CD8-positive, alpha-beta memory T cell (primary cell): Measurements from ENCODE around the gene SEC11A. TPM values are rescaled to one million over a fixed set of nuclear protein-coding genes. Genes with fewer than 3 reads are reported as not detected.

ENCODE experiments used
- CTCF ChIA-PET: fragments of 350-600 bp; sonication (Branson Sonifier 250); formaldehyde crosslinking; loops from one replicate; lab custom pipeline; 2021; ENCODE audit warnings: antibody characterized with exemption; lab: Charles Lee
- POLR2A ChIA-PET: fragments of 350-600 bp; sonication (Branson Sonifier 250); formaldehyde crosslinking; loops from one replicate; lab custom pipeline; 2021; ENCODE audit warnings: antibody characterized with exemption; lab: Charles Lee
- DNase-seq, 5 donors: peaks; one replicate each; pipeline versions ENCODE4 v3.0.0 to v3.0.0-alpha.2; 2020 to 2022; ENCODE audit warnings: mixed read lengths in 1 of 5
- H3K27ac ChIP-seq: one replicate; pipeline ENCODE4 v1.7.0; 2013; ENCODE audit warnings: low read depth, mild to moderate bottlenecking, low read length, moderate library complexity
- H3K27me3 ChIP-seq: 2 replicates; pipeline ENCODE4 v1.7.0; 2013; ENCODE audit warnings: low read length, mild to moderate bottlenecking; ENCODE audit not compliant: insufficient read depth, poor library complexity, severe bottlenecking
- H3K36me3 ChIP-seq: 2 replicates; pipeline ENCODE4 v1.7.0; 2013; ENCODE audit warnings: mild to moderate bottlenecking, low read length, moderate library complexity; ENCODE audit not compliant: insufficient read depth
- H3K4me1 ChIP-seq: 2 replicates; pipeline ENCODE4 v1.7.0; 2013; ENCODE audit warnings: mild to moderate bottlenecking, low read length, moderate library complexity; ENCODE audit not compliant: insufficient read depth
- H3K4me3 ChIP-seq: 2 replicates; pipeline ENCODE4 v1.7.0; 2013; ENCODE audit warnings: mild to moderate bottlenecking, low read length
- H3K9me3 ChIP-seq: 2 replicates; pipeline ENCODE4 v1.7.0; 2013; ENCODE audit warnings: mild to moderate bottlenecking, low read length
- H3K27ac Mint-ChIP-seq, 8 donors: one replicate each; pipeline ENCODE4 v1.8.0; 2020 to 2021; ENCODE audit warnings: mixed read lengths in 8 of 8, mild to moderate bottlenecking in 6 of 8, inconsistent platforms in 3 of 8, moderate library complexity in 3 of 8
- H3K27me3 Mint-ChIP-seq, 2 donors: one replicate each; pipeline ENCODE4 v1.8.0; 2020 to 2021; ENCODE audit warnings: mixed read lengths in 2 of 2, mild to moderate bottlenecking in 1 of 2, moderate library complexity in 1 of 2
- H3K36me3 Mint-ChIP-seq, 3 donors: one replicate each; pipeline ENCODE4 v1.8.0; 2020 to 2021; ENCODE audit warnings: mixed read lengths in 3 of 3, inconsistent platforms in 1 of 3, mild to moderate bottlenecking in 1 of 3
- H3K4me1 Mint-ChIP-seq, 3 donors: one replicate each; pipeline ENCODE4 v1.8.0; 2020 to 2021; ENCODE audit warnings: mixed read lengths in 3 of 3, inconsistent platforms in 1 of 3, mild to moderate bottlenecking in 1 of 3
- H3K4me3 Mint-ChIP-seq, 7 donors: one replicate each; pipeline ENCODE4 v1.8.0; 2020 to 2021; ENCODE audit warnings: mixed read lengths in 7 of 7, mild to moderate bottlenecking in 6 of 7, moderate library complexity in 4 of 7, inconsistent platforms in 2 of 7
- H3K9me3 Mint-ChIP-seq, 5 donors: one replicate each; pipeline ENCODE4 v1.8.0; 2020 to 2022; ENCODE audit warnings: mixed read lengths in 5 of 5, mild to moderate bottlenecking in 3 of 5, moderate library complexity in 2 of 5, inconsistent platforms in 1 of 5
- polyA plus RNA-seq: library from polyadenylated mRNA; unstranded; fragments of 300-500 nt; fragmentation: Illumina TruSeq; gene quantifications from one replicate; pipeline ENCODE4 v1.2.3, GENCODE V29; 2021
- total RNA-seq, 2 experiments: library from RNA; stranded (reverse); gene quantifications; one replicate each; pipeline ENCODE4 v1.2.3, GENCODE V29; 2021

The SEC11A gene
- total and polyA plus RNA-seq, 3 experiments from 2014 or later = 132 to 134 (median 133) TPM

GRCh38 chr15:84749111-84749991 is 33.4 kb upstream of the SEC11A start:
- POLR2A ChIA-PET = interaction anchor here (0.8 to 4.7 kb wide), 4 partner anchors 14 to 91 kb away, joined by 5 to 75 read pairs (median 15); partner anchors contain the start of gene SEC11A
- Histone ChIP-seq H3K36me3 (no peaks in the 10 kb centered on the region), H3K27ac (peak overlapping the region; percentile 72), H3K9me3 (no peaks in the 10 kb centered on the region), H3K4me3 (peak overlapping the region; percentile 58), H3K27me3 (no peaks in the 10 kb centered on the region), H3K4me1 (peaks cover 51% of the 10 kb centered on the region)
- Mint-ChIP-seq H3K27me3 (peaks cover 0 to 3% of the 10 kb centered on the region in 2 donors), H3K4me1 (peaks cover 62 to 77% (median 71%) of the 10 kb centered on the region in 3 donors), H3K36me3 (peaks cover 0 to 24% (median 7%) of the 10 kb centered on the region in 3 donors), H3K27ac (peak overlapping the region; percentile 82 to 98 (median 96)), H3K9me3 (no peaks in the 10 kb centered on the region), H3K4me3 (peak overlapping the region; percentile 85 to 98 (median 96))
- CTCF ChIA-PET = interaction anchor here (0.9 to 3.3 kb wide), 15 partner anchors 14 to 161 kb away, joined by 3 to 33 read pairs (median 4); partner anchors contain the start of genes SEC11A and WDR73
- DNase-seq = peak; percentile 16 to 64 (median 46)

GRCh38 chr15:84748274-84749110 is 32.6 kb upstream of the SEC11A start, which contains the start of gene ZNF592:
Gene ZNF592, plus strand, starts transcription at chr15:84748592. Its CDS starts 34,084 bp downstream, at chr15:84782676.
- Histone ChIP-seq H3K27ac (peak within 1 kb of the TSS; percentile 91), H3K36me3 (no peaks in the 10 kb centered on the region), H3K9me3 (no peaks in the 10 kb centered on the region), H3K4me3 (peak within 1 kb of the TSS; percentile 91), H3K4me1 (peaks cover 52% of the 10 kb centered on the region), H3K27me3 (no peaks in the 10 kb centered on the region)
- CTCF ChIA-PET = interaction anchor here (0.8 to 3.3 kb wide), 17 partner anchors 11 to 115 kb away, joined by 3 to 33 read pairs (median 5); partner anchors contain the start of genes NMB, SEC11A and WDR73
- Mint-ChIP-seq H3K9me3 (no peaks in the 10 kb centered on the region), H3K27ac (peak within 1 kb of the TSS; percentile 93 to 100 (median 99)), H3K36me3 (peaks cover 0 to 19% (median 4%) of the 10 kb centered on the region in 3 donors), H3K4me3 (peak within 1 kb of the TSS; percentile 93 to 100 (median 98)), H3K4me1 (peaks cover 62 to 75% (median 71%) of the 10 kb centered on the region in 3 donors), H3K27me3 (peaks cover 0 to 3% of the 10 kb centered on the region in 2 donors)
- peak; percentile 77 to 87 (median 81) for DNase-seq
- POLR2A ChIA-PET = interaction anchor here (1.0 to 4.7 kb wide), 8 partner anchors 13 to 94 kb away, joined by 3 to 75 read pairs (median 8); partner anchors contain the start of genes SEC11A and WDR73

- H3K36me3 Mint-ChIP-seq = peaks cover 0 to 16% (median 2%) of the 10 kb centered on the region in 3 donors
- DNase-seq = peak; percentile 58 to 86 (median 77)
- peaks cover 0 to 3% of the 10 kb centered on the region in 2 donors for H3K27me3 Mint-ChIP-seq
- no peaks in the 10 kb centered on the region for H3K36me3 ChIP-seq
- peak overlapping the region; percentile 93 to 100 (median 99) for H3K27ac Mint-ChIP-seq
- ChIA-PET CTCF (interaction anchor here (0.8 to 3.0 kb wide), 8 partner anchors 10 to 114 kb away, joined by 3 to 25 read pairs (median 9); partner anchors contain the start of genes NMB, SEC11A and WDR73), POLR2A (interaction anchor here (0.5 to 4.7 kb wide), 18 partner anchors 10 to 233 kb away, joined by 3 to 75 read pairs (median 4); partner anchors contain the start of genes SEC11A and WDR73)
- no peaks in the 10 kb centered on the region for H3K9me3 ChIP-seq
- H3K4me1 ChIP-seq = peaks cover 52% of the 10 kb centered on the region
- H3K27ac ChIP-seq = peak overlapping the region; percentile 91
- H3K27me3 ChIP-seq = no peaks in the 10 kb centered on the region
- H3K4me3 ChIP-seq = peak overlapping the region; percentile 91
- H3K4me1 Mint-ChIP-seq = peaks cover 63 to 77% (median 70%) of the 10 kb centered on the region in 3 donors
- peak overlapping the region; percentile 93 to 100 (median 98) for H3K4me3 Mint-ChIP-seq
- no peaks in the 10 kb centered on the region for H3K9me3 Mint-ChIP-seq
Measured at GRCh38 chr15:84747416-84748273, 31.7 kb upstream of the SEC11A start.

- Mint-ChIP-seq H3K9me3 (no peaks in the 10 kb centered on the region), H3K4me1 (peaks cover 33 to 55% (median 46%) of the 10 kb centered on the region in 3 donors), H3K27me3 (no peaks in the 10 kb centered on the region), H3K36me3 (peaks cover 0 to 2% (median 0%) of the 10 kb centered on the region in 3 donors), H3K4me3 (peak overlapping the region in 1 of 7 donors; percentile 8), H3K27ac (peak overlapping the region in 6 of 8 donors; percentile 18 to 80 (median 54))
- Histone ChIP-seq H3K27me3 (no peaks in the 10 kb centered on the region), H3K4me1 (peaks cover 27% of the 10 kb centered on the region), H3K4me3 (no peak overlapping the region), H3K36me3 (no peaks in the 10 kb centered on the region), H3K27ac (no peak overlapping the region), H3K9me3 (no peaks in the 10 kb centered on the region)
- CTCF ChIA-PET = no interaction called here
- POLR2A ChIA-PET = no interaction called here
- DNase-seq = no peak
Measured at GRCh38 chr15:84741121-84741520, 25.2 kb upstream of the SEC11A start.

- POLR2A ChIA-PET = no interaction called here
- Histone ChIP-seq H3K9me3 (no peaks in the 10 kb centered on the region), H3K4me1 (peaks cover 29% of the 10 kb centered on the region), H3K4me3 (no peak overlapping the region), H3K27me3 (no peaks in the 10 kb centered on the region), H3K27ac (no peak overlapping the region), H3K36me3 (no peaks in the 10 kb centered on the region)
- Mint-ChIP-seq H3K27ac (peak overlapping the region in 3 of 8 donors; percentile 18 to 67 (median 48)), H3K9me3 (no peaks in the 10 kb centered on the region), H3K4me1 (peaks cover 32 to 55% (median 45%) of the 10 kb centered on the region in 3 donors), H3K36me3 (peaks cover 0 to 2% (median 0%) of the 10 kb centered on the region in 3 donors), H3K27me3 (no peaks in the 10 kb centered on the region), H3K4me3 (no peak overlapping the region)
- CTCF ChIA-PET = no interaction called here
- DNase-seq = no peak
Measured at GRCh38 chr15:84740691-84741090, 24.8 kb upstream of the SEC11A start.

- Mint-ChIP-seq H3K27ac (peak overlapping the region; percentile 32 to 99 (median 83)), H3K4me1 (peaks cover 37 to 56% (median 51%) of the 10 kb centered on the region in 3 donors), H3K9me3 (no peaks in the 10 kb centered on the region), H3K36me3 (no peaks in the 10 kb centered on the region), H3K27me3 (no peaks in the 10 kb centered on the region), H3K4me3 (no peak overlapping the region)
- CTCF ChIA-PET = interaction anchor here (1.8 kb wide), 1 partner anchor 10 kb away, joined by 12 read pairs; no protein-coding TSS in a partner anchor
- H3K27ac ChIP-seq = no peak overlapping the region
- POLR2A ChIA-PET = interaction anchor here (0.9 to 4.2 kb wide), 4 partner anchors 10 to 21 kb away, joined by 4 to 72 read pairs (median 61); partner anchors contain the start of gene SEC11A
- H3K27me3 ChIP-seq = no peaks in the 10 kb centered on the region
- H3K4me3 ChIP-seq = no peak overlapping the region
- peaks cover 49% of the 10 kb centered on the region for H3K4me1 ChIP-seq
- no peaks in the 10 kb centered on the region for H3K9me3 ChIP-seq
- DNase-seq = no peak
- H3K36me3 ChIP-seq = no peaks in the 10 kb centered on the region
Measured at GRCh38 chr15:84737005-84737404, 21.1 kb upstream of the SEC11A start.
